Neuronal stem cell (in vitro differentiated cells): ENCODE data around the gene USPL1.

Source experiments
- DNase-seq: peaks from one replicate; pipeline ENCODE4 v3.0.0-alpha.2; 2013; ENCODE audit warnings: low spot score
- H2AFZ ChIP-seq: one replicate; pipeline ENCODE4 v1.6.1; 2013; ENCODE audit warnings: mild to moderate bottlenecking, low read length, inconsistent platforms
- H2AK5ac ChIP-seq: 2 replicates; pipeline ENCODE4 v1.6.1; 2013; ENCODE audit warnings: low read depth, mild to moderate bottlenecking, inconsistent platforms, low read length, moderate library complexity, mixed read lengths
- H2BK120ac ChIP-seq: 2 replicates; pipeline ENCODE4 v1.6.1; 2013; ENCODE audit warnings: low read depth, mild to moderate bottlenecking, inconsistent platforms, low read length, moderate library complexity, mixed read lengths
- H2BK12ac ChIP-seq: one replicate; pipeline ENCODE4 v1.6.1; 2013; ENCODE audit warnings: low read length, inconsistent platforms
- H2BK15ac ChIP-seq: 2 replicates; pipeline ENCODE4 v1.6.1; 2013; ENCODE audit warnings: mild to moderate bottlenecking, low read length, inconsistent platforms, mixed read lengths
- H2BK5ac ChIP-seq: one replicate; pipeline ENCODE4 v1.6.1; 2013; ENCODE audit warnings: inconsistent platforms, mild to moderate bottlenecking, low read length, moderate library complexity
- H3K14ac ChIP-seq: one replicate; pipeline ENCODE4 v1.6.1; 2013; ENCODE audit warnings: low read length, inconsistent platforms
- H3K18ac ChIP-seq: 2 replicates; pipeline ENCODE4 v1.6.1; 2013; ENCODE audit warnings: low read length, inconsistent platforms
- H3K23ac ChIP-seq: 2 replicates; pipeline ENCODE4 v1.6.1; 2013; ENCODE audit warnings: low read depth, mild to moderate bottlenecking, mixed read lengths, low read length, inconsistent platforms; ENCODE audit not compliant: poor library complexity
- H3K27ac ChIP-seq: replicated peaks from 3 replicates; pipeline ENCODE4 v1.5.1; 2013; ENCODE audit warnings: low read length, inconsistent platforms
- H3K27me3 ChIP-seq, 3 experiments: 2 replicates each; pipeline ENCODE4 v1.6.1; 2013; ENCODE audit warnings: low read length in 3 of 3, mild to moderate bottlenecking in 2 of 3, inconsistent platforms in 1 of 3, low read depth in 1 of 3, mixed read lengths in 1 of 3, moderate library complexity in 1 of 3; ENCODE audit not compliant: control insufficient read depth in 3 of 3, insufficient read depth in 3 of 3
- H3K36me3 ChIP-seq, 2 donors: replicated peaks in 1 of 2; 2 replicates each; pipeline ENCODE4 v1.6.1; 2013; ENCODE audit warnings: low read length in 2 of 2; ENCODE audit not compliant: control insufficient read depth in 2 of 2, insufficient read depth in 2 of 2
- H3K4ac ChIP-seq: 2 replicates; pipeline ENCODE4 v1.6.1; 2013; ENCODE audit warnings: inconsistent platforms, mild to moderate bottlenecking, low read length, moderate library complexity
- H3K4me1 ChIP-seq, 2 donors: 1 replicate in 1 of 2; 2 replicates in 1 of 2; pipeline ENCODE4 v1.6.1; 2013; ENCODE audit warnings: low read length in 2 of 2, low read depth in 1 of 2; ENCODE audit not compliant: control insufficient read depth in 2 of 2, insufficient read depth in 1 of 2
- H3K4me2 ChIP-seq: one replicate; pipeline ENCODE4 v1.6.1; 2013; ENCODE audit warnings: mild to moderate bottlenecking, low read length, inconsistent platforms; ENCODE audit not compliant: insufficient read depth, poor library complexity, severe bottlenecking
- H3K4me3 ChIP-seq, 2 donors: 2 replicates each; pipeline ENCODE4 v1.5.1; 2013; ENCODE audit warnings: low read length in 2 of 2, mild to moderate bottlenecking in 2 of 2, inconsistent platforms in 1 of 2, moderate library complexity in 1 of 2
- H3K79me1 ChIP-seq: one replicate; pipeline ENCODE4 v1.6.1; 2013; ENCODE audit warnings: low read depth, mild to moderate bottlenecking, inconsistent platforms, low read length, moderate library complexity
- H3K9ac ChIP-seq: one replicate; pipeline ENCODE4 v1.6.1; 2013; ENCODE audit warnings: mild to moderate bottlenecking, low read depth, low read length, inconsistent platforms; ENCODE audit not compliant: poor library complexity
- H3K9me3 ChIP-seq, 2 donors: replicated peaks in 1 of 2; 2 replicates each; pipeline versions ENCODE3 to v1.6.1; 2013; ENCODE audit warnings: low read length in 2 of 2, mild to moderate bottlenecking in 2 of 2, inconsistent platforms in 1 of 2, low read depth in 1 of 2, mixed read lengths in 1 of 2, moderate library complexity in 1 of 2; ENCODE audit not compliant: control insufficient read depth in 2 of 2, insufficient read depth in 1 of 2
- H4K8ac ChIP-seq: one replicate; pipeline ENCODE4 v1.6.1; 2013; ENCODE audit warnings: low read depth, mild to moderate bottlenecking, inconsistent platforms, low read length, moderate library complexity
- H4K91ac ChIP-seq: one replicate; pipeline ENCODE4 v1.6.1; 2013; ENCODE audit warnings: low read length, low read depth, mild to moderate bottlenecking, inconsistent platforms; ENCODE audit not compliant: poor library complexity
- WGBS, 2 donors: extraction: QIAGEN DNeasy Blood & Tissue Kit; methylation state at CpG; one replicate each; pipeline ENCODE4 v1.1.7; 2013; ENCODE audit warnings: missing lambda C conversion rate in 2 of 2, mixed read lengths in 1 of 2; ENCODE audit not compliant: insufficient read length in 2 of 2, insufficient replicate concordance in 1 of 2; ENCODE audit errors: extremely low coverage in 2 of 2; 5-methylcytosine and 5-hydroxymethylcytosine counted together

The USPL1 gene

GRCh38 chr13:30615481-30615865, 2.2 kb upstream of the USPL1 start:
- Histone ChIP-seq H4K8ac (no peak overlapping the region), H2BK15ac (no peak overlapping the region), H3K4me2 (no peak overlapping the region), H2BK120ac (no peak overlapping the region), H3K14ac (no peak overlapping the region), H4K91ac (no peak overlapping the region), H3K18ac (no peak overlapping the region), H2AK5ac (no peak overlapping the region), H3K23ac (no peak overlapping the region), H3K27ac (no peak overlapping the region), H2AFZ (no peak overlapping the region), H3K9ac (no peak overlapping the region), H2BK5ac (no peak overlapping the region), H3K4me3 (peak overlapping the region in 1 of 2 donors; percentile 74), H3K9me3 (no peaks in the 10 kb centered on the region), H2BK12ac (no peak overlapping the region), H3K36me3 (peaks cover 0 to 11% of the 10 kb centered on the region in 2 donors), H3K4ac (no peak overlapping the region), H3K27me3 (no peaks in the 10 kb centered on the region), H3K79me1 (no peaks in the 10 kb centered on the region), H3K4me1 (peaks cover 4 to 17% of the 10 kb centered on the region in 2 donors)
- no peak for DNase-seq
- WGBS, 2 donors, result no CpG with 5 or more reads among the region's 4 CpGs

GRCh38 chr13:30615866-30616541, 1.7 kb upstream of the USPL1 start:
- Histone ChIP-seq H4K91ac (no peak overlapping the region), H4K8ac (no peak overlapping the region), H3K9me3 (no peaks in the 10 kb centered on the region), H3K4me2 (no peak overlapping the region), H3K27ac (no peak overlapping the region), H3K9ac (no peak overlapping the region), H3K27me3 (no peaks in the 10 kb centered on the region), H3K4me1 (peaks cover 4 to 22% of the 10 kb centered on the region in 2 donors), H3K14ac (no peak overlapping the region), H3K4me3 (peak overlapping the region in 1 of 2 donors; percentile 74), H2BK15ac (no peak overlapping the region), H2AK5ac (no peak overlapping the region), H2AFZ (peak overlapping the region; percentile 78), H3K18ac (no peak overlapping the region), H3K79me1 (no peaks in the 10 kb centered on the region), H3K4ac (no peak overlapping the region), H2BK120ac (no peak overlapping the region), H2BK12ac (no peak overlapping the region), H3K23ac (no peak overlapping the region), H3K36me3 (peaks cover 0 to 12% of the 10 kb centered on the region in 2 donors), H2BK5ac (no peak overlapping the region)
- DNase-seq, result no peak
- no CpG with 5 or more reads among the region's 7 CpGs for WGBS, 2 donors

- no CpG with 5 or more reads among the region's 12 CpGs for WGBS, 2 donors
- Histone ChIP-seq H3K4me1 (peaks cover 4 to 24% of the 10 kb centered on the region in 2 donors), H2BK15ac (no peak overlapping the region), H3K27me3 (no peaks in the 10 kb centered on the region), H3K14ac (no peak overlapping the region), H3K4me2 (peak overlapping the region; percentile 60), H2AK5ac (no peak overlapping the region), H2BK120ac (no peak overlapping the region), H3K18ac (peak overlapping the region; percentile 96), H3K23ac (peak overlapping the region; percentile 87), H4K8ac (no peak overlapping the region), H2BK5ac (peak overlapping the region; percentile 89), H2BK12ac (no peak overlapping the region), H3K4me3 (peak overlapping the region; percentile 74 to 82), H3K4ac (no peak overlapping the region), H3K36me3 (peaks cover 0 to 21% of the 10 kb centered on the region in 2 donors), H2AFZ (peak overlapping the region; percentile 78), H4K91ac (no peak overlapping the region), H3K9ac (peak overlapping the region; percentile 71), H3K27ac (peak overlapping the region; percentile 97), H3K9me3 (no peaks in the 10 kb centered on the region), H3K79me1 (no peaks in the 10 kb centered on the region)
- DNase-seq, result no peak
Measured at GRCh38 chr13:30616927-30617314, 799 bp upstream of the USPL1 start.

GRCh38 chr13:30618186-30618929, 638 bp downstream of the USPL1 start:
- Histone ChIP-seq H2BK12ac (no peak overlapping the region), H3K4ac (no peak overlapping the region), H3K14ac (no peak overlapping the region), H4K91ac (no peak overlapping the region), H3K27me3 (no peaks in the 10 kb centered on the region), H3K4me1 (peaks cover 4 to 24% of the 10 kb centered on the region in 2 donors), H2AFZ (peak overlapping the region; percentile 84), H3K18ac (no peak overlapping the region), H2AK5ac (no peak overlapping the region), H3K9ac (peak overlapping the region; percentile 87), H2BK120ac (no peak overlapping the region), H3K4me3 (peak overlapping the region; percentile 74 to 92), H3K79me1 (no peaks in the 10 kb centered on the region), H3K9me3 (no peaks in the 10 kb centered on the region), H3K23ac (no peak overlapping the region), H2BK15ac (no peak overlapping the region), H2BK5ac (no peak overlapping the region), H3K4me2 (peak overlapping the region; percentile 55), H4K8ac (no peak overlapping the region), H3K27ac (peak overlapping the region; percentile 64), H3K36me3 (peaks cover 2 to 30% of the 10 kb centered on the region in 2 donors)
- WGBS, 2 donors, result no CpG with 5 or more reads among the region's 21 CpGs
- DNase-seq, result peak; percentile 18
